Ramos (cell line): ENCODE data around the gene KY.

Experiments used
- in situ Hi-C: fragments of 300-500 bp; cut with MboI; formaldehyde crosslinking; loops from one replicate; pipeline ENCODE4 v1.14.3; 2022; ENCODE audit warnings: low sequenced_read_pairs; ENCODE audit not compliant: unreplicated experiment

KY gene

DNA sequence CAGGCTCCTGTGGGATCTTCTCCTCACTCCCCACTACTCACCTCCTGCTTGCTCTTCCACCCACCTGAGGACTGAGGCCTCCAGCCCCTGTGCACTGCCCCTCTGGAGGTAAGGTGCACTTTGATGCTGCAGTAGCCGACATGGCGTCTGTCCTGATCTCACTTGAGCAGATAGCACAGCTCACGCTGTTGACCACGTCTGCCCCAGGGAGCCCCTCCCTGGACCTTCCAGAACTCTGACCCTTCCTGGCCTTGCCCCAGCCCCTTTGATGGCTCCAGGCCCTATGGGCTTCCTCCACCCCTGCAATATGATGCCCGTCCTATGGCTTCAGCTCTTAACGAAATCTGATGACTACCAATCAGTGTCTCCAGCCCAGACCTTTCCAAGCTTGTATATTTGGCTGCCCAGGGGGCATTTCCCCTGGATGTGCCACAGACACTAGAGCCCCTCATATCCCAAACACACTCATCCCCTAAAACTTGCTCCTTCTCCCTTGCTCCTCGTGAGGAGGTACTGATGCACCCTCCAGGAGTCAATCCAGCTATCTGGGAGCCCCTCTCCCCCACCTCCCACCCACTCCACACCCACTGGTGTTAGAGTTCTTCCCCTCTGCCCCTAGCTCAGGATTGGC lies 27.1 kb downstream of the KY start:
- in situ Hi-C loops: no loop called here

DNA sequence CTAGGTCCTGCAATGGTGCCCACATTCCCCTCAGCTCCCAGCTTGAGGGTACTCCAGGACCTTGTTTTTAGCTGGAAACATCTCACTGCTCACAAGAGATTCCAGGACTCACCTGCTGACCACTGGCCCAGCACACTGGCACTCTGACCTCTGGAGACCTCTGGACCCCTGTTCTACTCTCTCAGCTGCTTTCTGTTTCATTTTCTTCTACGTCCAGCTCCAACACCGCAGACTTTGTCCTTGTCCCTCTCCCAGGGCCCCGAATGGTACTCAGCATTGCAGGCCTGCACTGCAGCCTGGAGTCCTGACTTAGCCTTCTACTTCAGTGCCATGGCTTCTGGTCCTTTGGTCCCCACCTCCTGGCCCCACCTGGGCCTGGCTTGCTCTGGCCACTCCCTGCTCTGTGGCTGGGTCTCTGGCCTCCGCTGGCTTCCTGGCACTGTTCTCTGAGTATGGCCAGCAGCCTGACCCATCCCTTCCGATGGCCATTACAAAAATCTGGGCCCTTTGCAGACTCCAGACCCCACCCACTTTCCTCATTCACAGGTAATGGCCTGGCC lies 27.9 kb downstream of the KY start:
- in situ Hi-C loops: no loop called here

DNA sequence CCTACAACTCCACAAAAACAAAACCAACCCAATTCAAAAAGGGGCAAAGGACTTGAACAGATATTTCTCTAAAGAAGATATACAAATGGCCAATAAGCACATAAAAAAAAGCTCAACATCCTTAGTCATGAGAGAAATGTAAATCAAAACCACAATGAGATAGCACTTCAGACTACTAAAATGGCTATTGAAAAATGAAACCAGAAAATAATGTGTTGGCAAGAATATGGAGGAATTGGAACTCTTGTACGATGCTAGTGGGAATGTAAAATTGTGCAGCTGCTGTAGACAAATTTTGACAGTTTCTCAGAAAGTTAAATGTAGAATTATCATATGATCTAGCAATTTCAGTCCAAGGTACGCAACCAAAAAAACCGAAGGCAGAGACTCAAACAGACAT lies 29.0 kb downstream of the KY start:
- in situ Hi-C loops: no loop called here

DNA sequence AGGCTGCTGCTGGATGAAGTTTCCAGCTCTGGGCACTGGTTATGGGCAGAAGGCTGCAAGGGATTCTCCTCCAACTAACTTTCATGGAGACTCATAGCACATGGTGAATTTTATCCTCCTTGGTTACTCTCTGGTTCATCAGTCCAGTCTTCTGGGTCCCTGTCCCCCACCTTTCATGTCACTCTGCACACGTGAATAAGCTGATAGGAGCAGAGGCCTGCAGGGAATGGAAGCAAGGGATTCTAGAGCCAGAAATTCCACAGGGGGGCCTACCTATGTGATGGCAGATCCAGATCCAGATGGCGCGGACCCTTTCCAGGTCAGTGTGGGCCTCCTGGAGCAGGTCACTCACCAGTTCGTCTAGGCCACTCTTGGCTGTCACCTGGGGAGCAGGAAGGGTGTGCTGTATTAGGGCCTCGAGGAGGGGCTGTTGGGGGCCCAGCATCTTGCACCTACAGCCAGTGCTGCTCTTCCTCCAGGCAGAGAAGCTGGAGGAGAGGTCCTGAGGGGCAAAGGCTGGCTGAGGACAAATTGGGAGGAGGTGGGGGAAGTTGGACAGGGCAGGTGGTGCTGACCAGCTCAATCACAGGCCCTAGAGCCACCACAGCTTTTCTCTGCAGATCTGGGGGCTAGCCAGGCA lies 30.2 kb downstream of the KY start:
- in situ Hi-C loops: no loop called here

DNA sequence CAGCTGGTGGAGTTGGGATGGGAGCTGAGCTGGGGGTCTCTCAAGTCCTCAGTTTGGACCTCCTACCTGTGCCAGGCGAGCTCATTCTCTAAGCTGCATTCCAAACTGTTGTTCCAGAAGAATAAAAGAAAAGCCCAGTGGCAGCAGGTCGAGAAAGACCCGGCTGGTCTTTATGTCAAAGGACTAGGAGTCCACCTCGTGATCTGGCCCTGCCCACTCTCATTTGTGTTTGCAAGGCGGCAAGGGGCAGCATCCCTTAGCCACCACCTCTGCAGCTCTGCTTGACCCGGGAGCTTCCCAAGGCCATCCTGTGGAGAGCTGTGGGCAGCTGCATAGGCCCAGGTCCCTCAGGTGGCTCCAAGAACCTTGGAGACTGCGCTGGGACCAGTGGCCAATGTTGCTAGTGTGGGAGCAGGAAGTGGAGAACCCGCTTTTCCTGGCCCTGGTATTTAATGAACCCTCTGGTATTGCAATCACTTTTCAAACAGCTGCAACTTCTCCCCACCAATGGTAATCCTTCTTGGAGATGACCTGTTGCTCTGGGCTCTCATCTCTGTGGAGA lies 30.9 kb downstream of the KY start:
- in situ Hi-C loops: no loop called here

DNA sequence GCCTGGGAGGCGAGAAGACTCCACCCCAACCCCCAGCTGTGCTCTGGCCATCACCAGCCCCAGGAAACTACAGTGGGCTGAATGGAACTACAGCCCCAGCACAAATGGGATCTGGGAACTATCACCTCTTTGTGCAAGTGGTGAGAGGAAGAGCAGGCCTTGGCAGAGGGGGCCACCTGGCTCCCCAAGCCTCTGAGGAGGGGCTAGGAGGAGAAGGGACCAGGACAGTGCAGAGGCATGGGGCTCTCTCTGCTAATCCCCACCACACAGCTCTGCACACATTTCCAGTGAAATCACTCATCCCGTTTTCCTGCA lies 31.6 kb downstream of the KY start:
- in situ Hi-C loops: no loop called here

DNA sequence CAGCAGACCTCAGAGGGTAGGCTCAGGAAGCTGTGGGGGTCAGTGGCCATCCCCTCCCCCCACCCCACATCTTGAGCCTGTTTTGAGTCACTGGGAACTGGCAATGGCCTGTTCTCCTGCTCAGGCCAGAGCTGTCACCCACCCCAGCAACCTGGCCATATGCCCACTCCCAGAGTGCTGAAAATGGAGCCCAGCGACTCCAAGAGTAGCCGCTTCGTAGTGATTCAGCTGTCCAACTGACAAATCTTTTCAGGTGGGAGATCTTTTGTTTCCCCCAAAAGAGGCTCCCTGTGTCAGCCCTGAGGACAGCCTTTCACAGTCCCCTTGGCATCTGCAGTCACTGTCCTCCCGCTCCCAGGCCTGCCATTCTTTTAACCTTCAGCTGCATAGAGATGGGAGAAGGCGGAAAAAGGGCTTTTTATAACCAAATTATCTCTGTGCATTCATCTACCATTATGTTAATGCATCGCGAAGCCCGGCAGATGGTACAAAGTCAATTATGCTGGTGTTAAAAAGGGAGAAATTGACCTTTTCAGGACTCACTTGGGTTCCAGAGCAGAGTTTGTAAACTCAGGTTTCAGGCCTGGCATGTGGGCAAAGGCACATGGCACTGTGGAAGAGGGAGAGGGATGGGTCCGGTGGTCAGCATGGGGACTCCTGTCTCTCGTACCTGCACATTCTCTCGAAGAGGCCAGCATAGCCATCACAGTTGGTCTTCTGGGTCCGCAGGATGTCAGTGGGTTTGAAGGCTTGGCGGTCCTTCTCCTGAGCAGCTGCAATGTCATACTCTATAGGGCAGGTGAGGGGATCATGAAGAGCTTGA lies 32.1 kb downstream of the KY start:
- in situ Hi-C loops: no loop called here

DNA sequence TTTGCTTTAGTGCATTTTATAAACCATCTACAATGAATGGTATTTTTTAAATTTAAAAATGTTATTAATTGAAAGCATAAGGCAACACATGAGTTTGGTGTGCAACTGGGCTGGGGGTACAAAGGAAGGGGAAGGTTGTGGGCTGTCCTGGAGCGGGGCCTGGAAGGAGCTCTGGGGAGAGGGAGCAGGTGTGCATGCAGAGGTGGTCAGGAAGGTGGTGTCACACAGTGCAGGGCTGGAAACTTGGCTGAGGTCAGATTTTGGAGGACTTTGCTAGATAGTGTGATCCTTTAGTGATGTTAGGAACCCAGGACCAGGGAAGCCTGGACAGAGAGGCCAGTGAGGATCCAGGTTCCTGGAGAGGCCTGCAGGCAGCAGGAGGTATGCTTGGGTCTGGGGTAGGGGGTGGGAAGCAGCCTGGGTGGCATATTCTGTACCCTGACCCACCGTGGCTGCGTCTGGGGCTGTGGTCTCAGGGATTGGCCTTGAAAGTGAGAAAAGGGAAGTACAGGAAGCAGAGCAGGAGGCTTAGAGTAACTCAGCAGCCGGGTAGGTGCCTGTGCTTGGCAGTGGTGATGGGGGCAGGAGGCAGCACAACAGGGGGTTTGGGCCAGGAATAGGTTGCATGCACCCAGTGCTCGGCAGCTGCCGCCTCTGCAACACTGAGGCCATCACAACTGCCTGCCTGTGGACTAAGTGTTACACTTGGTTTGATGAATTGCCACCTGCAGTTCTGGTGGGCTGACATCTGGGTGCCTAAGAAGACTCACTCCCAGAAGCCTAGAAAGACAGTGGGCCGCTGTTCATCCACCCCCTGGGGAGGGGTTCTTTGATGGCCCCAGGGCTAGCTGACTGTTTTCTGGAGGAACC lies 33.0 kb downstream of the KY start:
- in situ Hi-C loops: no loop called here

DNA sequence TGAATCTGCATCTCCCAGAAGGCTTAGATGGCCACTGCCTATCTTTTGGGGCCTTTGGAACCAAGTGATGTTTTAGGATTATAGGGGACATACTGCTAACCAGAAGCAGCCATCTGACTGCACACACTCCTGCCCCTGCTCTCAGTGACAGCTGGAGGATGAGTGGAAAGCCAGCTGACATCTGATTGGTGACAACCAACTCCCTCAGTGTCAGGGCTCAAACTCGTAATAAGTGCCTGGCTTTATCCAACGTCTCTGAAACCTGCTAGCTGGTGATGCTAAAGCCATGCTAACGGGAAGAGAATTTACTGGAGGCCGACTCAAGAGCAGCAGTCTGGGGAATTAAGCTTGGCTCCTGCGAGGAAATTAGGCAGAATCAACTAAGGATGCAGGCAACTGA lies 35.1 kb downstream of the KY start:
- in situ Hi-C loops: no loop called here

DNA sequence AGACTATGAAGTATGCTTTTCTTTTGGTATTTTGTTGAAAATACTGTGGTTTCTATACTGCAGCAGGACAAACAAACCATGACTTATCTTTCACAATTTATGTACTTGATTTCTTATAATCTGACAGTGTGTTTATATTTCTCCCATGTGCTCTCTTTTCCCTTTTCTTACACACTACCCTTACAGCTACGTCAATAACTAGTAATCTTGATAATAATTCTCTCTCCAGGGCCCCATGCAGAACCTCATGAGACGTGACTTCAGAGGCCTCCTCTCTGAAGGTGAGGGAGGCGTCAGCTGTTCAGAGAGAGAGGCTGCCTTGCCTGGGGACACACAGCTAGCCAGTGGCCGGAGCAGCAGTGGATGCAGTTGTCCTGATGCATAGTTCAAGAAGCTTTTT lies 35.9 kb downstream of the KY start:
- in situ Hi-C loops: no loop called here

DNA sequence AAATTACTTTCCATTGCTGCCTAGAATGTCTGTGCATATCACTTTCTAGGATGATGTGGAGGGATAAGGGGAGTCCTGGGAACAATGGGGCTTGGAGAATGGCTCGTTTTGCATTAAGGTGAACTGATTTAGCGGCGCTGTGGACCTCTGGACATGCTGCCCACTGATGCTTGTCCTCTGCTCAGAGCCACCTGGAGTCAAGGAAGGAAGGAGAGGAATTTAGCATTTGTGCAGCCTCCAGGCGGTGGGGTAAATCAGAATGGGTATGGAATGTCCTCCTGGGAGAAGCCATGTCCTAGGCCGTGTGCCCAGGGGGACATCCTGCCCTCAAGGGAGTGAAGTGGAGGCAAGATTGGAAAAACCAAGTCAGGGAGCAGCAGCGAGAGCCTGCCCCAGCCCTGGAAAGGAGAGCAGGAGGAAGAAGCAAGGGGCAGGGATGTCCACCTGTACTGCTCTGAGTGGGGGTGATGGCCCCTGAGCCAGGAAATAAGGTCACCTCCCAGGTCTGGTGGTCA lies 37.8 kb downstream of the KY start:
- in situ Hi-C loops: no loop called here

DNA sequence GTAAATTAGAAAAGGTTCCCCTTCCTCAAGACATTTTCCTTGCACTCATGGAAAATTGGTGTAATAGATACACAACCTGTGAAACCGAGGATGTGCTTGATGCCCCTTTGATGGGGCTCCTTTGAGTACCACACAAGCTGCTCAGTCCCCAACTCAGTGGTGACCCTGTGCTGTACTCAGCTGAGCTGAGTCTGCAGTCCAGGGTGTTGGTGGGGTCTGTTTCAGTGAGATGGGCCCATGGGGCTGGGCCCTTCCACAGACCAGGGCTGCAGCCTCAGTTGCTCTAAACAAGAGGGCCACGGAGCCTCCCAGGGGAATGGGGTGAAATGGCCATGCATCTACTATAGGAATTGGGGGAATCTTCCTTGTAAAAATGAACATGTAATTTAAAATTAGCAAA lies 39.3 kb downstream of the KY start:
- in situ Hi-C loops: no loop called here

DNA sequence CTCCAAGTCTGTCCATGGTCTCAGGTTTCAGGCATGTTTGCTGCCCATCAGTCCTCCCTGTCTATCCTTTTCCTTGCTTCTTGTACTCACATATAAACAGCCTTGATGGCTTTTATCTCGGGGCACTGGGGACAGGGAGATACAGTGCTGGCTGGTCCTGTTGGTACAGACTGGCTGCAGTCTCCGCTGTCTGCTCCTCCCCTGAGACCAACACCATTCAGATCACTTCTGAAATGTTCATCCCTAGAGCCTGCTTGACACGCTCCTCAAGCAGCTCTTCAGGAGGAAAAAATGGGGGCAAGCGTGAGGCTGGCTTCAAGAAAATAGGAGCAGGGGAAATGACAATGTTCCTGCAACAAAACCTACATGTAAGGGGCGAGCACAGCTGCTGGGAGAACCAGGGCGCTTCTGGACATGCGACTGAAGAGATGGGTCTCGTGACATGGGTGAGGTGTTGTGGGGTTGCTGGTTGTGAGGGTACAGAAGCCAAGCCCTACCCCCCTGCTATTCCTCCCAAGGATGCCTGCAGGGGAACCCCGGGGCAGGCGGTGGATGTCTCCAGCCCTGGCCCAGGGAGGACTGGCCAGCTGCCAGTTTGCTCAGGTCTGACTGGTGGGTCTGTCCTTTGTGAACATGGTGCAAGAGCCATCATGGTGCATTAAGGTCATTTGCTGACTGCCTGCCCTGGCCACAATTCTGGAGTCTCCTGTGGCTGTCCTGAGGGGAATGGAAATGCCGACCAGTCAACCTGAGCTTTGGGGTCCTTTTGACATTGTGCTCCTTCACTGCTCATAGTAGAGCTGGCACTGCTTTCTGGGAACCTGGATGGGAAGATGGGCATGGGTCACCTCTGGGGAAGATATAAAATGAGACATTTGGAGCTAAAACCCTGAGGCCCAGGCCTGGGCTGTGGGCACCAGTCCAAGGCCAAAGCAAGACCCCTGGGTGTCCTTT lies 40.1 kb downstream of the KY start:
- in situ Hi-C loops: no loop called here

DNA sequence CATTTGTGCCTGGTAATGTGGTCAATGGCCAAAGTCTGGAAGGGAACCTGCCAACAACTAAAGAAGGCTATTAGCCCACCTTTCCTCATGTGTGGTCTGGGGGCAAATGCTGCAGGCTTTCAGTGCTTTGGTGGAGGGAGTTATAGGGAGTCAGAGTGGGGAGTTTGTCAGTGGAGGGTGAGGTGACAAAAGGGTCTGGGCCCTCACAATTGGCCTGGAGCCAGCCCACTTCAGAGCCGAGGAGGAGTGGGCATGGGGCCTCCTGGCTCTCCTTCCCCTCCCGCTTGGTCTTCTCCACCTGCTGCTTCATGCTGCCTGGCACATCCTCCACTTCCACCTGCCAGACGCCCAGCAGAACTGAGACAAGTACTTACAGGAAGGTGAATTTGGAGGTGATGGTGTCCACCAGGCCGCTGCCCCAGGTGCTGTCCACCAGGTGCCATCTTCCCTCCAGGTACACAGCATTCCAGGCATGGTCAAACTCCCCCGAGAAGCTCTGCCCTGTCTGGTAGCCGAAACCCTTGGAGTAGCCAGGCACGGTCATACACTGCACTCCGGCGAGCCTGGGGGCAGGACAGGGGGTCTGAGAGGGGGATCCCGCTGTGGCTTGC lies 40.9 kb downstream of the KY start:
- in situ Hi-C loops: no loop called here

DNA sequence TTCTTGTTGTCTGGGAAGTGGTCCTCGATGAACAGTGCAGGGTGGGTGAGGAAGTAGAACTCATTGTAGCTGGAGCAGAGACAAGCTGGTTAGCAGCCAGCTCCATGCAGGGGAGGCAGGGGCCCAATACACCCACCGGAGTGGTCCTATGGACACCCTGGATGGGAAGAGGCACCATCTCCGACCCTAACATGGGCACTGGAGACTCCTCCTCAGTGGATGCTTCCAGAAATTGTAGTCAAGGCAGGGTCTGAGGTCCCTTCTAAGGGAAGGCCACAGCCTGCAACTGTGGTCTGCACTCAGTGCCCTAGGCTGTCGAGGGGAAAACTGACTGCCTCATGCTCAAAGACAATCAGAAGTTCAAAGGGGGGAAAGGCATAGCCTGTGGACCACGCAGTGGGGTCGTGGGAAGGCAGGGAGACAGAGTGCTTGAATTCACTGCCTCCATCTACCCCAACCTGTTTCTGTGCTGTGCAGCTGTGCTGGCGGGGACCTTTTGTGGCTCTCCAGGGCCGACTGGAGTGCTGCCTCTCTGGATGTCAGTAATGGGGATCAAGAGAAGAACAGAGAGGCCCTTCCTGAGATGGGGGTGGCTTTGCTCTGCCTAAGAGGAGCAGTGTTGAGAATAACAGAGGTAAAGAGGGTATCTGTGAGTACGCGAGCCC lies 41.9 kb downstream of the KY start:
- in situ Hi-C loops: no loop called here

DNA sequence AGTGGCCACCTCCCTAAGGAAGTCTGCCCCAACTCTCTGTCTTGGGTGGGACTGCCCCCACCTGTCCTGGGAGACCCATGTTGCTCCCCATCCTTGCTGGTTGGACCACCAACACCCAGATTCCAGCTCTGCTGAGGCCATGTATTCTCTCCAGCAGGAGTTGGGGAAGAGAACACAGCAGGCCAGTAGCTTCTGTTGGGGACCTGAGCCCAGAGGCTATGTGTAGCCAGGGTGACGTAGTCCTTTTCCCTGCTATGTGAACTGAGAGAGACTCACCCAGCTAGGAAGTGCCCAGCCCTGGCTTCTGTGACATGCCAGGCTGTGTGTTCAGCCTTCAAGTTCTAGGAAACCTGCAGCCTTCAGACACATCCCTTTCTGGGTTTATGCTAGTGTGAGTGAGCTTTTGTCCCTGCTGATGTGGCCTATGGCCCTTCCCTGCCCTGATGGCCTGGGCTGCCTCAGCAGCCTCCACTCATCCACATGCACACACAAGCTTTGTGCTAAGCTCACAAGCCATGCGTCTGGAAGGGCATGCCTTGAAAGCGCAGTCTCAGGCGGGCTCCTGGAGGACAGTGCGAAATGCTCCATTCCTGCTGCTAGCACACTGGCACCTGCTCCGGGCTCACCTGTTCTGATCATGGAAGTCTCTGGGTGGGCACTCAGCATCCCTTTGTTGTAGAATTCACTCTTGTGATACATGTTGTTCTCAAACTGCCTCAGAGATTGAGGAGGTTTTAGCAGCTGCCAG lies 42.6 kb downstream of the KY start:
- in situ Hi-C loops: no loop called here
